ENCODE measurements around the gene IGFBP3. TPM values are rescaled to one million over a fixed set of nuclear protein-coding genes. Genes with fewer than 3 reads are reported as not detected.
"Not testable (repeated sequence)": the region's sequence is repeated elsewhere in the genome, so short reads cannot be mapped to it uniquely, and the experiment has no call there.

Gene IGFBP3
- total and polyA plus RNA-seq, 2 experiments from 2014 or later: 12.2 to 19.1 TPM

GRCh38 chr7:45940939-45941338 is 19.9 kb upstream of the IGFBP3 start:
- Histone ChIP-seq H3K36me3 (no peaks in the 10 kb centered on the region), H3K27me3 (no peaks in the 10 kb centered on the region), H3K9me3 (ENCODE audit: low read depth) (no peaks in the 10 kb centered on the region), H3K4me1 (ENCODE audit: low read depth) (no peaks in the 10 kb centered on the region), H3K4me3 (no peak overlapping the region), H3K27ac (no peak overlapping the region)
- DNase-seq (ENCODE audit: low read depth in 1 of 2, low spot score in 1 of 2): no peak
- TF ChIP-seq CTCF (IDR thresholded peaks at IDR 0.05; ENCODE audit: low read depth, low read length): no peak

- H3K27ac ChIP-seq; H3K4me1 ChIP-seq (ENCODE audit: low read depth); H3K9me3 ChIP-seq (ENCODE audit: low read depth); H3K4me3 ChIP-seq; DNase-seq (ENCODE audit: low read depth in 1 of 2, low spot score in 1 of 2); H3K27me3 ChIP-seq; H3K36me3 ChIP-seq: not testable (repeated sequence)
Measured at GRCh38 chr7:45940237-45940781, 19.2 kb upstream of the IGFBP3 start.

GRCh38 chr7:45939574-45939973 is 18.5 kb upstream of the IGFBP3 start:
- H3K36me3 ChIP-seq: no peaks in the 10 kb centered on the region
- no peaks in the 10 kb centered on the region for H3K9me3 ChIP-seq (ENCODE audit: low read depth)
- no peaks in the 10 kb centered on the region for H3K4me1 ChIP-seq (ENCODE audit: low read depth)
- no peak for DNase-seq (ENCODE audit: low read depth in 1 of 2, low spot score in 1 of 2)
- no peak overlapping the region for H3K4me3 ChIP-seq
- no peak for TF ChIP-seq CTCF (IDR thresholded peaks at IDR 0.05; ENCODE audit: low read depth, low read length)
- no peak overlapping the region for H3K27ac ChIP-seq
- no peaks in the 10 kb centered on the region for H3K27me3 ChIP-seq

- peak in 1 of 2 donors; percentile 22 for DNase-seq (ENCODE audit: low read depth in 1 of 2, low spot score in 1 of 2)
- Histone ChIP-seq H3K9me3 (ENCODE audit: low read depth) (no peaks in the 10 kb centered on the region), H3K36me3 (no peaks in the 10 kb centered on the region), H3K4me1 (ENCODE audit: low read depth) (no peaks in the 10 kb centered on the region), H3K27me3 (no peaks in the 10 kb centered on the region), H3K4me3 (no peak overlapping the region), H3K27ac (no peak overlapping the region)
- no peak for TF ChIP-seq CTCF (IDR thresholded peaks at IDR 0.05; ENCODE audit: low read depth, low read length)
Measured at GRCh38 chr7:45938626-45939302, 17.7 kb upstream of the IGFBP3 start.

GRCh38 chr7:45937862-45938261 is 16.8 kb upstream of the IGFBP3 start:
- no peak for TF ChIP-seq CTCF (IDR thresholded peaks at IDR 0.05; ENCODE audit: low read depth, low read length)
- no peak overlapping the region for H3K27ac ChIP-seq
- DNase-seq (ENCODE audit: low read depth in 1 of 2, low spot score in 1 of 2): no peak
- H3K9me3 ChIP-seq (ENCODE audit: low read depth): no peaks in the 10 kb centered on the region
- H3K4me3 ChIP-seq: no peak overlapping the region
- H3K36me3 ChIP-seq: no peaks in the 10 kb centered on the region
- H3K4me1 ChIP-seq (ENCODE audit: low read depth): no peaks in the 10 kb centered on the region
- no peaks in the 10 kb centered on the region for H3K27me3 ChIP-seq

GRCh38 chr7:45937301-45937700 is 16.2 kb upstream of the IGFBP3 start:
- Histone ChIP-seq H3K4me1 (ENCODE audit: low read depth) (no peaks in the 10 kb centered on the region), H3K4me3 (no peak overlapping the region), H3K36me3 (no peaks in the 10 kb centered on the region), H3K9me3 (ENCODE audit: low read depth) (no peaks in the 10 kb centered on the region), H3K27ac (no peak overlapping the region), H3K27me3 (no peaks in the 10 kb centered on the region)
- no peak for TF ChIP-seq CTCF (IDR thresholded peaks at IDR 0.05; ENCODE audit: low read depth, low read length)
- DNase-seq (ENCODE audit: low read depth in 1 of 2, low spot score in 1 of 2): no peak

All from cardiac muscle cell (in vitro differentiated cells and primary cell).